HepG2 (cell line): ENCODE results near the gene CXCR4.

Experiments used
- ATF6 ChIP-seq: sonication (generic); formaldehyde crosslinking; conservative IDR thresholded peaks from 2 replicates; pipeline ENCODE4 v1.4.0; 2020; ENCODE audit warnings: missing genetic modification reagents
- JUND ChIP-seq: sonication (generic); formaldehyde crosslinking; IDR thresholded peaks from 2 replicates; pipeline ENCODE4 v1.8.0; 2022; ENCODE audit warnings: mild to moderate bottlenecking, missing genetic modification reagents

- TF ChIP-seq ATF6 (CRISPR knock-in tag) (no peak), JUND (CRISPR knock-in tag) (no peak)
Observed at GRCh38 chr2:136130511-136130910, 12.6 kb upstream of the CXCR4 start.
